Cardiac septum (tissue), 1 donor: ENCODE results near the gene PTPN18. TPM values are rescaled to one million over a fixed set of nuclear protein-coding genes. Genes with fewer than 3 reads are reported as not detected.
"Not testable (repeated sequence)": the region's sequence is repeated elsewhere in the genome, so short reads cannot be mapped to it uniquely, and the experiment has no call there.

ENCODE experiments used
- DNase-seq: peaks from one replicate; pipeline ENCODE4 v3.0.0-alpha.2; 2020; ENCODE audit warnings: low spot score
- intact Hi-C: fragments of 100-400 bp; cut with DNase I; formaldehyde crosslinking; loops from one replicate; pipeline ENCODE4 v1.14.0; 2022
- total RNA-seq: library from RNA; stranded (reverse); fragmentation: NEBNext Ultra II Directional; extraction: Animal tissue kit (Norgen Biotek cat#: 25700); gene quantifications from one replicate; pipeline ENCODE4 v1.2.1, GENCODE V29; 2021
- donor health status: DM: no; HTN: no; CAD: no.

PTPN18 gene
- total RNA-seq, 1 donor from 2014 or later: 13.4 TPM

- no peak for DNase-seq
- intact Hi-C loops: no loop called here
Measured at GRCh38 chr2:130393318-130393910, 37.6 kb downstream of the PTPN18 start.

DNA sequence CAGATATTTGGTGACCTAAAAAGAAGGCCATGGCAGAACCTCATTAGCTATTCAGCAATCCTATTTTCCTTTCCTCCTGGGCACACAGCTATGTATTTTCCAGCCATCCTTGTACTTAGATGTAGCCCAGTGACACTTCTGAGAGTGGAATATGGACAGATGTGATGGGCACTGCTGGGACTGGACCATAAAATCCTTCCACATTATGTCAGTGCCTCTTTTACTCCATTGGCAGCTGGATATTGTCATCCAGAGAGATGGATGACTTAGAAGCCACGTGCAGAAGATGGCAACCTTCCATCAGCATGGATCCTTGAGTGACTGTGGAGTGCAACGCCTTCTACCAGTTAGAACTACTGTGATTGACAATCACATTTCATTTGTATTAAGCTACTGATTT lies 50.4 kb downstream of the PTPN18 start:
- intact Hi-C loops, DNase-seq: not testable (repeated sequence)

DNA sequence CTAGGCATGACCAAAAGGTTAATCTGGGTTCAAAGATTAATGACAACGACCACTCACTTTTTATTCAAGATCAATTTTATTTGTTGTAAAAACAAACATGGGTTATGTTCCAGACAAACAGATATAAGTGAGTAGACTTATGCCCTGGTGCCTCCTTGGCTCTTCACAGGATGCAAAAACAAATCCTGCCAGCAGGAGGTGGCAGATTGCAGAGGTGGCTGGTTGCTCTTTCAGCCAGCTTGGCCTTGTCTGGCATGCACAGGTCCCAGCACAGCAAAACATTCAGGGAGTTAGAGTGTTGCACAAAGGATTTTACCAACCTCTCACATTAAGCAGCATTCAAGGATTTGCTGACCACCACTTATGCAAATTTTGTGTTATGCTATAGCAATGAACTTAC lies 60.8 kb downstream of the PTPN18 start:
- intact Hi-C loops, DNase-seq: not testable (repeated sequence)

DNA sequence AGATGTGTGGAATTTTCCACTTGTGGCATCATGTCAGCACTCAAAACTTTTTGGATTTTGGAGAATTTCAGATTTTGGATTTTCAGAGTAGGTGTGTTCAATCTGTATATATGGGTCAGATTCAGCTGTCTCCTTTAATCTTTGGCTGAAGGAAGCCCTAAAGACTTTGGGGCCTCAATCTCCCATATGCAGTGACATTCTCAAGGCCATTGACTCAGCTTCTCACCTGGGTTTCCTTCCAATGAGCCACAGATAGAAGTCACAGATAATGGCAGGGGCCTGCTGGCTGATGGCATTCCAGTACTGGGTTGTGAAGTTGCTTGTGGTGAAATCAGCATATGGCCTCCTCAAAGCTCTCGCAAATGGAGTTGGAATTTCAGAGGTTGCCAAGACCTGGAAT lies 63.0 kb downstream of the PTPN18 start:
- intact Hi-C loops, DNase-seq: not testable (repeated sequence)

Other genes starting within 250 kb of the PTPN18 start
- not detected for gene POTEF, start 226.8 kb upstream of the PTPN18 start, total RNA-seq
- gene CCDC74B, start 210.9 kb upstream of the PTPN18 start, total RNA-seq: 0.81 TPM
- gene SMPD4, start 174.5 kb upstream of the PTPN18 start, total RNA-seq: 22.5 TPM
- gene MZT2B, start 173.8 kb upstream of the PTPN18 start, total RNA-seq: 253 TPM
- gene TUBA3E, start 157.6 kb upstream of the PTPN18 start, total RNA-seq: 1.2 TPM
- gene IMP4, start 13.2 kb upstream of the PTPN18 start, total RNA-seq: 60.7 TPM
- gene POTEI, start 153.3 kb downstream of the PTPN18 start, total RNA-seq: not detected
- not detected for gene CFC1B, start 165.2 kb downstream of the PTPN18 start, total RNA-seq
- gene CFC1, start 243.5 kb downstream of the PTPN18 start, total RNA-seq: not detected